Epidermal melanocyte (primary cell): ENCODE results near the gene COA1.
A peak's percentile ranks its signal among the peaks of the same experiment; 100 is the strongest.
"Not testable (repeated sequence)": the region's sequence is repeated elsewhere in the genome, so short reads cannot be mapped to it uniquely, and the experiment has no call there.

ENCODE experiments used
- DNase-seq: peaks from one replicate; pipeline ENCODE4 v3.0.0; 2011; ENCODE audit warnings: low spot score; ENCODE audit not compliant: insufficient read length

Gene COA1, protein sequence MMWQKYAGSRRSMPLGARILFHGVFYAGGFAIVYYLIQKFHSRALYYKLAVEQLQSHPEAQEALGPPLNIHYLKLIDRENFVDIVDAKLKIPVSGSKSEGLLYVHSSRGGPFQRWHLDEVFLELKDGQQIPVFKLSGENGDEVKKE

DNA sequence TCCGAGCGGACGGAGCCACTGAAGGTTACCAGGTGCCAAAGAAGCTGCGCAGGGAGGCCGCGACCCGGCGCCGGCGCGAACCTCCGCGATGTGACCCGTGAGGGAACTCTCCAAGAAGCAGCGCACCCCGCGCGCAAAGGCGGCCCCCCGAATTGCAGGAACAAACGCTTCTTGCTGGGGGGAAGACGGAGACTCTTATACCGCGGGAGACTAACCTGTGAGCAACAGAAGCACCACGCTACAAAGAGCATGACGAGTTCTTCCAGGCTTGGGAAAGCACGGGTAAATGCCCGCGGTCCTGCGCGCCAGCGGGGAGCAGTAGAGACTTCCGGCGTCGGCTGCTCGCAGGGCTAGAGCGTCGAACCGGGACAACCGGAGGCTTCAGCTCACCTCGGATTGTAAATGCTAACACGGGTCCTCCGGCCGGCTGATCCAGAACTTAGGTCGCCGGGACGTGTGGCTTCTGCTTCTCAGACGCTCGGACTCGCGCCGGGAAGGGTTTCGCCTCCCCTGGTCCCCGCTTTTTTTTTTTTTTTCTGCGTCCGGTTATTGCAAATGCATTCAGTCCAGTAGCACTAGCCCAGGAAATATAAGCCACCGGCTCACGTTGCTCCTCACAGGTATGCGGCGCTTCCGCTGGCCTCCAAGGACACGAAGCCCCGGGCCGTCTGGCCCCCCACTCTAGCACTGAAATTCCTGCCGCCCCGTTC is at the start of gene COA1:
Gene COA1 (minus strand): TSS at position 310 of the 710 bp plus-strand sequence. CDS start 80,909 bp downstream, outside the sequence.
- DNase-seq, result peak; percentile 53

- DNase-seq, result not testable (repeated sequence)
These were observed 49.1 kb upstream of the COA1 start for GRCh38 chr7:43778293-43779044.

DNA sequence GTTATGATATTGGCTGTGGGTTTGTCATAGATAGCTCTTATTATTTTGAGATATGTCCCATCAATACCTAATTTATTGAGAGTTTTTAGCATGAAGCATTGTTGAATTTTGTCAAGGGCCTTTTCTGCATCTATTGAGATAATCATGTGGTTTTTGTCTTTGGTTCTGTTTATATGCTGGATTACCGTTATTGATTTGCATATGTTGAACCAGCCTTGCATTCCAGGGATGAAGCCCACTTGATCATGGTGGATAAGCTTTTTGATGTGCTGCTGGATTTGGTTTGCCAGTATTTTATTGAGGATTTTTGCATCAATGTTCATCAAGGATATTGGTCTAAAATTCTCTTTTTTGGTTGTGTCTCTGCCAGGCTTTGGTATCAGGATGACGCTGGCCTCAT is 45.9 kb upstream of the COA1 start:
- not testable (repeated sequence) for DNase-seq

DNA sequence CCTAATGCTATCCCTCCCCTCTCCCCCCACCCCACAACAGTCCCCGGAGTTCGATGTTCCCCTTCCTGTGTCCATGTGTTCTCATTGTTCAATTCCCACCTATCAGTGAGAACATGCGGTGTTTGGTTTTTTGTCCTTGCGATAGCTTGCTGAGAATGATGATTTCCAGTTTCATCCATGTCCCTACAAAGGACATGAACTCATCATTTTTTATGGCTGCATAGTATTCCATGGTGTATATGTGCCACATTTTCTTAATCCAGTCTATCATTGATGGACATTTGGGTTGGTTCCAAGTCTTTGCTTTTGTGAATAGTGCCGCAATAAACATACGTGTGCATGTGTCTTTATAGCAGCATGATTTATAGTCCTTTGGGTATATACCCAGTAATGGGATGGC is 43.9 kb upstream of the COA1 start:
- not testable (repeated sequence) for DNase-seq

DNA sequence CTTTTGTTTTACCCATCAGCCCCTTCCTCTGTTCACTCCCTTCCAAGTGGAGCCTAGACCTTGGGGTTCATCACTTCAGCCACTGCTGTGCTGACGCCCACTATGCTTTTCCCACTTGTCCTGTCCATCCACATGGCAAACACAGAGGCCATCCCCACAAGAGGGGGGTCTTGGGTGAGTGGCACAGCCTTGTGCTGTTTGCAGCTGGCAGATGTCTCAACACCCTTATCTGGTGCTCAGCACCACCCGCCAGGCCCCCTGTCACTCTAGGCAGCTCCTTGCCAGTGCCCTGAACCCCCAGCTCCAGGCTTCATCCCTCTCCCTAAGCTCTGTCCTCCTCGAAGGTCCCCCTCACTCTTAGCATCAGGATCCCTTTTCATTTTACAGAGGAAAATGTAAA is 42.2 kb upstream of the COA1 start:
- no peak for DNase-seq

GRCh38 chr7:43771128-43771527 is 41.8 kb upstream of the COA1 start:
- DNase-seq, result no peak

GRCh38 chr7:43769791-43770465 is 40.6 kb upstream of the COA1 start:
- DNase-seq, result no peak

- DNase-seq, result no peak
These were observed 40.0 kb upstream of the COA1 start for GRCh38 chr7:43769281-43769680.

DNA sequence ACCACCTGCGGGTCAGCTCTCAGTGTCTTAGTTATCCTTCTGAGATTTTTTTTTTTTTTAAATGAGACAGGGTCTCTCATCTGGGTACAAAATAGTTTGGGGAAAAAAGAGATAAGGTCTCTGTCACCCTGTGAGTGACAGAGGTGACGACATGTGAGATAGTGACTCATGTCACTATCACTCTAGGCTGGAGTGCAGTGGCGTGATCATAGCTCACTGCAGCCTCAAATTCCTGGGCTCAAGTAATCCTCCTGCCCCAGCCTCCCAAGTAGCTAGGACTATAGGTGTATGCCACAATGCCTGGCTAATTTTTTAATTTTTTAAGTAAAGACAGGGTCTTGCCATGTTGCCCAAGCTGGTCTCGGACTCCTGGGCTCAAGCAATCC is 39.6 kb upstream of the COA1 start:
- DNase-seq, result no peak

- no peak for DNase-seq
These were observed 39.0 kb upstream of the COA1 start for GRCh38 chr7:43768201-43768886.

- no peak for DNase-seq
These were observed 38.0 kb upstream of the COA1 start for GRCh38 chr7:43767311-43767710.

GRCh38 chr7:43766564-43766963 is 37.2 kb upstream of the COA1 start:
- no peak for DNase-seq

DNA sequence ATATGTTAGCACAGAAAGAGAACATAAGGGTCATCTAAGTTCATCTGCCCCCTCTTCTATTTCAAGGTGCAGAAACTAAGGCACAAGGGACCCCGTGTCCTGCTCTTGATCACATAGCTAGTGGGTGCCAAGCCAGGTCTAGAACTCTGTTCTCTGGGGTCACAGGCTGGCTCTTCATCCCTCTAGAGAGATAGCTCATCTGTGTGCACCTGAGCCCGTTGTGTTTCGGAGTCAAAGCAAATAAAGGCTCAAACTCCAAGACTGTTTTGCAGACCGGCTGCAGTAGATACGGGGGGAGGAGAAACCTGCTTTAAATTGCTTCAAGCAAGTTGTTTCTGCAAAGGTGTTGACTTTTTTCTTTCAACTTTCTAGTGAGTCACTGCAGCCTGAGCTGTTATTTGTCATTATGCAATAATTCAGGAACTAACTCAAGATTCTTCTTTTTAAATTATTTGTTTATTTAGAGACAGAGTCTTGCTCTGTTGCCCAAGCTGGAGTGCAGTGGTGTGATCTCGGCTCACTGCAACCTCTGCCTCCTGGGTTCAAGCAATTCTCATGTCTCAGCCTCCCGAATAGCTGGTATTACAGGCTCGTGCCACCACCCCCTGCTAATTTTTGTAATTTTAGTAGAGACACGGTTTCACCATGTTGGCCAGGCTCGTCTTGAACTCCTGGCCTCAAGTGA is 35.6 kb upstream of the COA1 start:
- no peak for DNase-seq

DNA sequence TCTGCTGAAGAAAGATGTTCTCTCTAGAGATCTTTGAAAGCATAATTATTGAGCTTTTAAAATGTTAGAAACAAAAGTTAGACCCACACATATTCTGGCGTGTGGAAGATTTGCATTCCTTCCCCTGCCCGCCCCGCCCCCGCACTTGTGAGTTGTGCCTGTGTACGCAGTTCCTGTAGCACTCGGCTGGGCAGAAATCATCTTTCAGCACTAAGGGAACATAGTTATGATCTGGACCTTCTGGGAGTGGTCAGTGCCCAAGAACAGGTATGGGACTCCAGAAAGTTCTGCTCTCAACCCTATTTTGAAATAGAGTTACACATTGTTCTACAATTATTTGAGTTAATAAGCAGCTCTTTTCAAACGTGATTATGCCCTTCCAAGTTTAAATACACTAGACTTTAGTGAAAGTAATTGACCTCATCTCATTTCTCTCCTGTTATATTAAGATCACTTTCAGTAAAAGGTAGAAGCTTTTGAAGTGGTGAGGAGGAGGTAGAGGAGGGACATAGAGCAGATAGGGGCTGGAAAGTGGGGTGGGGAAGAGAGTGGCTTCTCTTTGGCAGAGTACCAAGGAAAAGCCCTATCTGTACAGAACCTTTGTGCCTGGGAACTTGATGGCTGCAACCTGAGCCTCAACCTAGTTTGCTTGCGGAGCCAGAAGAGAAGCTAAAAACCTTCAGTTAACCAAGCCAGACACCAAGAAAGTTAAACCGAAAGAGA is 34.9 kb upstream of the COA1 start:
- DNase-seq, result no peak

GRCh38 chr7:43763183-43763582 is 33.9 kb upstream of the COA1 start:
- DNase-seq, result no peak

DNA sequence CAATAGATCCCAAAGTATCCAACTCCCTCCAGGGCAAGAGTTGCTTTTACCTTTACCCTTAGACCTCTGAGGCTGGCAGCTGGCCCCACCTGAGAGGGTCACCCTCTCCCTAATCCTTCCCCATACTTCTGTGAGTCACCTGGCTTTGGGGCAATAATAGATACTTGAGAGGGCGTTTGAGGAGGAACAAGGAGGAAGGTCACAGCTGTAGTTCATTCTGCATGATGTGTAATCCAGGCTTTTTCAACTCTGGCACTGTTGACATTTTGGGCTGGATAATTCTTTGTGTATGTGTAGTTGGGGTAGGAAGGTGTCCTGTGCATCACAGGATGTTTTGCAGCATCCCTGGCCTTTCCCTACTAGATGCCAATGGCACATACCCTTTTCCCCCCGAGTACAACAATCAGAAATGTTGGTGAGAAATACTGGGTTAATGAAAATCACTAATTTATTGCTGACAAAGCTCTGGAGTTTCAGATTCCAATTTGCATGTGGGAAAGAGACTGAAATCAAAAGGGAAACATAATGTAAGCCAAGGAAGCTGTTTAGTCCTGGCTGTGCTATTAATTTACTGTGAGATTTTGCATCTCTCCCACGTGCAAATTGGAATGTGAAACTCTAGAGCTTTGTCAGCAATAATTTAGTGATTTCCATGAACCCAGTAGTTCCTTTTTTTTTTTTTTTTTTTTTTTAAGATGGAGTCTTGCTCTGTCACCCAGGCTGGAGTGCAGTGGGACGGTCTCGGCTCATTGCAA is 32.8 kb upstream of the COA1 start:
- no peak for DNase-seq

GRCh38 chr7:43761382-43761781 is 32.1 kb upstream of the COA1 start:
- DNase-seq, result no peak

DNA sequence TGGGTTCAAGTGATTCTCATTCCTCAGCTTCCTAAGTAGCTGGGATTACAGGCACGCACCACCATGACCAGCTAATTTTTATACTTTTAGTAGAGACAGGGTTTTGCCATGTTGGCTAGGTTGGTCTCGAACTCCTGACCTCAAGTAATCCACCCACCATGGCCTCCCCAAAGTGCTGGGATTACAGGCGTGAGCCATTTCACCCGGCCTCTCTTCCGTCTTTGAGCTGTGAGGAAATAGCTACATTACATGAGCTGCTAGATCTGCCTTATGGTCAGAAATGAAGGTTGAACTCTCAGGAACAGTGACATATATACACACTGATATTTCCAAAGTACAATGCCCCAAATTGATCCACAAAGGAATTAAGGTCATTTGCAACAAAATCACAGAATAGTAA is 31.5 kb upstream of the COA1 start:
- no peak for DNase-seq
